Activated CD8-positive, alpha-beta memory T cell treated with anti-CD3 and anti-CD28 coated beads, Interleukin-2, amount 50 U/mL, for 24 hours (primary cell): ENCODE measurements around the gene MYH2.

Experiments
- DNase-seq: peaks from one replicate; pipeline ENCODE4 v3.0.0-alpha.2; 2020; ENCODE audit errors: extremely low read depth

Gene MYH2

DNA sequence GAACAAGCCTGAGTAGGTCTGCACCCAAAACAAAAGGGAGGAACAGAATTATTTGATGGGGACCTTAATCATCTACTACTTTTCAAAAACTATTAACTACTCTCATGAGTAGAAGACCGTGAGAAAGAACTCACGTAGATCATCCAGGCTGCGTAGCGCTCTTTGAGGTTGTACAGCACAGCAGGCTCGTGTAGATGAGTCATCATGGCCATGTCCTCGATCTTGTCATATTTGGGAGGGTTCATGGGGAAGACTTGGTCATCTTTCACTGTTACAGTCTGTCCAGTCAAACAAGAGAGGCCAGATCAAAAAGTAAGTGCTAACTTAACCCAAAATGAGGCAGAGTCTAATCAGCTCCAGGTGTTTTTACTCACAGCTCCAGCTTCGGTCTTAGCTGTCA, 33.4 kb downstream of the MYH2 start:
- no peak for DNase-seq

DNA sequence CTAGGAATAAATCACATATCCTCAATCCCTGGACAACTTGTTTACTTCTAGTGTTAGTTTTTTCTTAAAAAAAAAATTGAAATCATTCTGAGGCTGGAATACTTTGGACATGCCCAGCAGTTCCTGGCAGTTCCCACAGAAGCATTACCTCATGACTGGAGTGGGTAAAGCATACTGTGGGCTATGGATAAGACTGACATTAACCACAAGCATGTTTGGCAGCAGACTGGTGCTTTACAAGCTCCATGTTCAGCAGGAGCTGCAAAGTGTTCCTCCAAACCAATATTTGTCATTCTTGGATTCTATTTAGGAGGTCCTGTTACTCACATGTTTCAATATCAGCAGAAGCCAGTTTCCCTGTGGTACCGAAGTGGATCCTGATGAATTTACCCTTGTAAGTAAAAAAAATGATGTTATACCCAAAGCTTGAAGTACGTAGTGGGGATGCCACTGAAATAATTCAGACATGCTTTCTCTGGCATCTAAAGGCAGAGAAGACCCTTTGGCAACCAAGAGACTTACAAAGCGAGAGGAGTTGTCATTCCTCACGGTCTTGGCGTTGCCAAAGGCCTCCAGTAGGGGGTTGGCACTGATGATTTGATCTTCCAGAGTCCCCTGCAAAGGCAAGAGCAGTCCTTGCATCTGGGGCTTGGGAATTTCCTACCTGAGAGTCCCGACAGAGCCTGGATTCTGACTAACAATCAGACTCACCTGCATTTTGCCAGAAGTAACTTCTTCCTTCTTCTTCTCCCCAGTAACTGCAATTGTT, 36.0 kb downstream of the MYH2 start:
- no peak for DNase-seq

DNA sequence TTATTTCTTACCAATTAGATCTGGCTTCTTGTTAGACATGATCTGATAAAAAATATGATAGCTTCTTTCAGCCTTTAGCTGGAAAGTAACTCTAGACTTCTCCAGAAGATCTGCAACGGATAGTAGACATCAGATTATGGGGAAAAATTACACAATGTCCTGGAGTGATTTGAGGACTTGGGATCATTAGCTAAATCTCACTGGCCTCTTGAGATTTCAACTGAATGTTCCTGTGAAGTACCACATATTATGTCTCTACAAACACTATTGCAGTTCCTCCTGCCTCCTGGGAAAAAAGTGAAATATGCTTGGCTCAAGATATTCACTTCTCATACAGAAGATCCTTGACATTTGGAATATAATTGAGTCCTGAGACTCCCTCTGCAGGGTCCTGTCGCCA, 36.6 kb downstream of the MYH2 start:
- no peak for DNase-seq

DNA sequence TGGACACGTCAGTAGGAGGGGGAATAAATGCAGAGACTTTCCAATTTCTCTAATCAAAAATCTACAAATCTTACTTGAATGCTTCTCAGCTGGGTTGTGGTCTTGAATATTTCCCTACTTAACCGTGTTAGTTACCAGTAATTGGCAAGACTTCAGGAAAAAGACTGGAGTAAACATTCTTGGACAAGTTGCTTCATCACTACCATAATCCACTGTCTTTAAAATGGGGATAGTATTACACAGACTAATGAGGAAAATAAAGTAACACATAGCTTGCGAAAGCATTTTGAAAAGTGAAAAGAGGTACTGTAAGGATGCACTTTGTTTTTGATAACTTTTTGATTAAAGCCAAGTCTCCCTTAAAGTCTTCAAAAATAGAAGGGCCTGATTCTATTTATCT, 49.5 kb downstream of the MYH2 start:
- DNase-seq: no peak

DNA sequence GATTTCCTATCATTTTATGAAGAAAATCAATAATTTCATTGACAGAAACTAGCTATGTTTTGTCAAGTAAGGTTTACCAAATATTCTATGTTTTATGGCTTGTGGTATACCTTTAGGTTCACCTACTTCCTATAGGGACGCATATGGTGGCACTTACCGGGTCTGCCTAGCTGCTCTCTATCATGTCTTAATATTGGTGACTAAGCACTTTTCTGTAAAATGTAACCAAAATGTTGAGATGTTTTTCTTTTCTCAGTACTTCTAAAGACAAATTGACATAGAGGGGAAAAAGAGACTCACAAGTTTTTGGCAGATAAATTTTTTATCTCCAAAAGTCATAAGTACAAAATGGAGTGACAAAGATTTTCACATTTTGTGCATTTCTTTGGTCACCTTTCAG, 57.5 kb downstream of the MYH2 start:
- DNase-seq: no peak

DNA sequence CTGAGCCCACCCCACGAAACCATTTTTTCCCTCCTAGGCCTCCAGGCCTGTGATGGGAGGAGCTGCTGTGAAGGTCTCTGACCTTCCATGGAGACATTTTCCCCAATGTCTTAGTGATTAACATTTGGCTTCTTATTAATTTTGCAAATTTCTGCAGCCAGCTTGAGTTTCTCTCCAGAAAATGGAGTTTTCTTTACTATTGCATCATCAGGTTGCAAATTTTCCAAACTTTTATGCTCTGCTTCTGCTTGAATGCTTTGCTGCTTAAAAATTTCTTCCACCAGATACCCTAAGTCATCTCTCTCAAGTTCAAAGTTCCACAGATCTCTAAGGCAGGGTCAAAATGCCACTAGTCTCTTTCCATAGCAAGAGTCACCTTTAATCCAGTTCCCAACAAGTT, 67.2 kb downstream of the MYH2 start:
- DNase-seq: no peak

DNA sequence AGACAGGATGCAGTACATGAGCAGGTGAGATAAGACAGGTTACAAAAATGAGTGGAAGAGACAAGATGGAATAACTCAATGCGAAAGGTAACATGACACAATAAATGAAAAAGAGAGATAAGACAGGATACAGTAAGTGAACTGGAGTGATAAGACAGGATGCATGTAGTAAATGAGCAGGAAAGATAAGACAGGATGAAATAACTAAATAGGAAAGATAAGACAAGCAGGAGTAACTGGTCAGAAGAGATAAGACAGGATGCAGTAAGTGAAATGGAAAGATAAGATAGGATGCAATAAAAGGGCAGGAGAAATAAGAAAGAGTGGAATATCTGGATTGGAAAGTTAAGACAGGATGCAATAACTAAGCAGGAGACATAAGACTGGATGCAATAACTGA, 71.8 kb downstream of the MYH2 start:
- no peak for DNase-seq

DNA sequence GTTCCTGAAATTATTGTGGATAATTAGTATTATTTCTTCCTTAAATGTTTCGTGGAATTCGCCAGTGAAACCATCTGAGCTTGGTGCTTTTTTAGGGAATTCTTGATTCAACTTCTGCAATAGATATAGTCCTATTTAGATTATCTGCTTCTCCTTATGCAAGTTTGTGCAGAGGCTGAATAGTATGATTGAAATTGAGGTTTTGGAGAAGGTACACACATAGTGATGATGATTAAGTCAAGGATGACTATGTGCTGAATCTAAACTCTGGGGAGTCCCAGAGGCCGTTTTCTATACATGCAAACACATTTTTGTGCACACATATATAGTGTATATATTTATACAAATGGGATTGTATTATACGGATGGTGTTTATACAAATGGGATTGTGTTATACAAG, 74.9 kb downstream of the MYH2 start:
- no peak for DNase-seq

DNA sequence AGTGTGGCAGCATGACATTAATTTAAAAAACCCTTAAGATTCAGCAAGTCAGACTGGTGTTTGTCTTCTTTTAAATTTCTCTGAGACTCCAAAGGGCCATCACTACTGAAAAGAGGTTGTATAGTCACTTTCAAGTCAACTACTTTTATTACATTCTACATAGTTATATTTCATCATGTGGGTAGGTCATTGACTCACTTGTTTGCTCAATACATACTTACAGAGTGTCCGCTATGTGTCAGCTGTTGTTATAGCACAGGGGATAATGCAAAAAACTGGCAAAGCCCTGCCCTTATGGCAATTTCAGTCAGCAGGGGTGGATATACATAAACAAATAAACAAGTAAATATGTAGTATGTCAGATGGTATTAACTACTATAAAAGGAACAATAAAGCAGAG, 77.6 kb downstream of the MYH2 start:
- DNase-seq: no peak
